Activated CD4-positive, CD25-positive, alpha-beta regulatory T cell treated with anti-CD3 and anti-CD28 coated beads, Interleukin-2, amount 50 U/mL, for 16 hours (primary cell): ENCODE measurements around the gene RPL4.

Source experiments
- DNase-seq: peaks from one replicate; pipeline ENCODE4 v3.0.0-alpha.2; 2020; ENCODE audit warnings: low read depth, low spot score

Gene RPL4

GRCh38 chr15:66459818-66460615 lies 44.6 kb downstream of the RPL4 start:
- no peak for DNase-seq

GRCh38 chr15:66456211-66456610 lies 48.4 kb downstream of the RPL4 start:
- DNase-seq, result no peak

GRCh38 chr15:66454143-66454542 lies 50.5 kb downstream of the RPL4 start:
- DNase-seq, result no peak

GRCh38 chr15:66452971-66453580 lies 51.6 kb downstream of the RPL4 start:
- DNase-seq, result no peak

GRCh38 chr15:66452420-66452819 lies 52.2 kb downstream of the RPL4 start:
- DNase-seq, result no peak
